H9 (cell line): Measurements from ENCODE around the gene POLR2L. TPM values are rescaled to one million over a fixed set of nuclear protein-coding genes. Genes with fewer than 3 reads are reported as not detected.
A peak's percentile ranks its signal among the peaks of the same experiment; 100 is the strongest.

Experiments
- DNase-seq: peaks from one replicate; pipeline ENCODE4 v3.0.0-alpha.2; 2017
- H2AFZ ChIP-seq: one replicate; pipeline ENCODE4 v1.6.1; 2013; ENCODE audit warnings: mild to moderate bottlenecking, low read length, control low read depth, moderate library complexity
- H2AK5ac ChIP-seq: 2 replicates; pipeline ENCODE4 v1.6.1; 2013; ENCODE audit warnings: low read length, control low read depth, mixed read lengths; ENCODE audit not compliant: insufficient read length
- H2BK120ac ChIP-seq: one replicate; pipeline ENCODE4 v1.6.1; 2013; ENCODE audit warnings: low read depth, mild to moderate bottlenecking, low read length, control low read depth, inconsistent platforms; ENCODE audit not compliant: poor library complexity, severe bottlenecking
- H2BK12ac ChIP-seq: 2 replicates; pipeline ENCODE4 v1.6.1; 2013; ENCODE audit warnings: low read length, control low read depth, mixed read lengths, low read depth; ENCODE audit not compliant: insufficient read length
- H2BK15ac ChIP-seq: 2 replicates; pipeline ENCODE4 v1.6.1; 2013; ENCODE audit warnings: low read depth, low read length, control low read depth
- H2BK20ac ChIP-seq: one replicate; pipeline ENCODE4 v1.6.1; 2013; ENCODE audit warnings: low read depth, mild to moderate bottlenecking, low read length, control low read depth, inconsistent platforms; ENCODE audit not compliant: poor library complexity, severe bottlenecking
- H2BK5ac ChIP-seq: 2 replicates; pipeline ENCODE4 v1.6.1; 2013; ENCODE audit warnings: low read length, control low read depth, mixed read lengths; ENCODE audit not compliant: insufficient read length
- H3K14ac ChIP-seq: 2 replicates; pipeline ENCODE4 v1.6.1; 2013; ENCODE audit warnings: low read length, control low read depth; ENCODE audit not compliant: insufficient read depth
- H3K18ac ChIP-seq: 2 replicates; pipeline ENCODE4 v1.6.1; 2013; ENCODE audit warnings: low read depth, mild to moderate bottlenecking, mixed read lengths, low read length, control low read depth; ENCODE audit not compliant: insufficient read length
- H3K23ac ChIP-seq: 2 replicates; pipeline ENCODE4 v1.6.1; 2013; ENCODE audit warnings: low read length, control low read depth, mixed read lengths, low read depth; ENCODE audit not compliant: insufficient read length
- H3K23me2 ChIP-seq: 2 replicates; pipeline ENCODE4 v1.6.1; 2013; ENCODE audit warnings: low read depth, mild to moderate bottlenecking, mixed read lengths, low read length, control low read depth; ENCODE audit not compliant: insufficient read length, poor library complexity, severe bottlenecking
- H3K27ac ChIP-seq: 2 replicates; pipeline ENCODE4 v1.5.1; 2013; ENCODE audit warnings: low read length, control low read depth, mixed read lengths, low read depth; ENCODE audit not compliant: insufficient read length
- H3K27me3 ChIP-seq: 2 replicates; pipeline ENCODE4 v1.6.1; 2013; ENCODE audit warnings: low read length, control low read depth, inconsistent platforms; ENCODE audit not compliant: insufficient read depth
- H3K4ac ChIP-seq: 2 replicates; pipeline ENCODE4 v1.6.1; 2013; ENCODE audit warnings: low read depth, mild to moderate bottlenecking, control low read depth, inconsistent platforms, low read length, moderate library complexity
- H3K4me1 ChIP-seq: 2 replicates; pipeline ENCODE4 v1.6.1; 2013; ENCODE audit warnings: low read length, control low read depth, inconsistent platforms; ENCODE audit not compliant: insufficient read depth
- H3K4me2 ChIP-seq: 2 replicates; pipeline ENCODE4 v1.6.1; 2013; ENCODE audit warnings: low read length, control low read depth, mixed read lengths; ENCODE audit not compliant: insufficient read length, insufficient read depth
- H3K56ac ChIP-seq: 2 replicates; pipeline ENCODE4 v1.6.1; 2013; ENCODE audit warnings: low read depth, mild to moderate bottlenecking, mixed read lengths, low read length, control low read depth; ENCODE audit not compliant: insufficient read length
- H3K79me1 ChIP-seq: 2 replicates; pipeline ENCODE4 v1.6.1; 2013; ENCODE audit warnings: low read depth, mild to moderate bottlenecking, moderate library complexity, low read length, control low read depth, inconsistent platforms; ENCODE audit not compliant: insufficient read depth, poor library complexity, severe bottlenecking
- H3K79me2 ChIP-seq: 2 replicates; pipeline ENCODE4 v1.6.1; 2013; ENCODE audit warnings: low read length, control low read depth, inconsistent platforms; ENCODE audit not compliant: insufficient read depth
- H3K9ac ChIP-seq: 2 replicates; pipeline ENCODE4 v1.6.1; 2013; ENCODE audit warnings: low read length, control low read depth, mixed read lengths; ENCODE audit not compliant: insufficient read length; ENCODE audit errors: extremely low read depth
- H3K9me3 ChIP-seq: one replicate; pipeline ENCODE4 v1.6.1; 2013; ENCODE audit warnings: low read depth, low read length, inconsistent platforms; ENCODE audit not compliant: control insufficient read depth
- H3T11ph ChIP-seq: one replicate; pipeline ENCODE4 v1.6.1; 2013; ENCODE audit warnings: mild to moderate bottlenecking, low read length, control low read depth, inconsistent platforms
- H4K20me1 ChIP-seq: one replicate; pipeline ENCODE4 v1.6.1; 2013; ENCODE audit not compliant: control insufficient read depth, insufficient read length, insufficient read depth
- H4K5ac ChIP-seq: 2 replicates; pipeline ENCODE4 v1.6.1; 2013; ENCODE audit warnings: low read depth, mild to moderate bottlenecking, mixed read lengths, low read length, control low read depth; ENCODE audit not compliant: insufficient read length
- H4K8ac ChIP-seq: replicated peaks from 2 replicates; pipeline ENCODE4 v1.6.1; 2013; ENCODE audit warnings: low read length, control low read depth, mixed read lengths, low read depth; ENCODE audit not compliant: insufficient read length
- H4K91ac ChIP-seq: 2 replicates; pipeline ENCODE4 v1.6.1; 2013; ENCODE audit warnings: low read depth, mild to moderate bottlenecking, moderate library complexity, mixed read lengths, low read length, control low read depth; ENCODE audit not compliant: insufficient read length
- H3K27ac Mint-ChIP-seq, 3 experiments: 2 replicates in 2 of 3; 3 replicates in 1 of 3; pipeline ENCODE4 v1.8.0; 2020 to 2021; ENCODE audit warnings: mixed read lengths in 3 of 3, mild to moderate bottlenecking in 1 of 3, moderate library complexity in 1 of 3
- H3K27me3 Mint-ChIP-seq: 2 replicates; pipeline ENCODE4 v1.8.0; 2021; ENCODE audit warnings: low read depth, mild to moderate bottlenecking, moderate library complexity, mixed read lengths
- H3K36me3 Mint-ChIP-seq, 3 experiments: 2 replicates in 2 of 3; 3 replicates in 1 of 3; pipeline ENCODE4 v1.8.0; 2020 to 2021; ENCODE audit warnings: low read depth in 3 of 3, mixed read lengths in 3 of 3; ENCODE audit not compliant: insufficient read depth in 1 of 3
- H3K4me1 Mint-ChIP-seq, 2 experiments: 2 replicates each; pipeline ENCODE4 v1.8.0; 2020; ENCODE audit warnings: mixed read lengths in 2 of 2
- H3K4me3 Mint-ChIP-seq, 2 experiments: 2 replicates in 1 of 2; 3 replicates in 1 of 2; pipeline ENCODE4 v1.8.0; 2020 to 2021; ENCODE audit warnings: mild to moderate bottlenecking in 2 of 2, mixed read lengths in 2 of 2, moderate library complexity in 1 of 2
- H3K9me3 Mint-ChIP-seq, 2 experiments: 2 replicates in 1 of 2; 3 replicates in 1 of 2; pipeline ENCODE4 v1.8.0; 2020; ENCODE audit warnings: mild to moderate bottlenecking in 2 of 2, mixed read lengths in 2 of 2, moderate library complexity in 1 of 2
- CTCF ChIP-seq: fragments of 200-600 bp; sonication (generic); conservative IDR thresholded peaks from 3 replicates; pipeline ENCODE4 v1.8.0; 2021; ENCODE audit warnings: antibody characterized with exemption, mild to moderate bottlenecking
- WGBS: extraction: QIAGEN DNeasy Blood & Tissue Kit; methylation state at CpG from one replicate; pipeline ENCODE4 v1.1.7; 2013; ENCODE audit warnings: missing lambda C conversion rate, low lambda C conversion rate, mixed read lengths; ENCODE audit not compliant: insufficient read length; ENCODE audit errors: extremely low coverage; 5-methylcytosine and 5-hydroxymethylcytosine counted together
- total RNA-seq: library from RNA; stranded (reverse); gene quantifications from 2 replicates; pipeline ENCODE4 v1.2.1, GENCODE V29; 2021

The POLR2L gene
- total RNA-seq, 1 experiment from 2014 or later, result 135 TPM

- H4K91ac ChIP-seq, result no peak within 1 kb of the TSS
- H2BK120ac ChIP-seq, result no peak within 1 kb of the TSS
- H3K4me1 ChIP-seq, result no peaks in the 10 kb centered on the region; the same call in 1 of the 2 replicates
- no peak within 1 kb of the TSS for H2AK5ac ChIP-seq
- no peaks in the 10 kb centered on the region for H3K79me1 ChIP-seq
- H3K23me2 ChIP-seq, result peaks cover 4% of the 10 kb centered on the region
- H2BK15ac ChIP-seq, result no peak within 1 kb of the TSS
- H3K4ac ChIP-seq, result no peak within 1 kb of the TSS
- no peak within 1 kb of the TSS for H4K8ac ChIP-seq
- H2AFZ ChIP-seq, result no peak within 1 kb of the TSS
- Mint-ChIP-seq H3K4me3 (peak within 1 kb of the TSS in 1 of 2 experiments; percentile 55; a peak in 3 of 5 replicates), H3K36me3 (peaks cover 0 to 16% (median 3%) of the 10 kb centered on the region in 3 experiments; a peak in 3 of 7 replicates), H3K9me3 (no peaks in the 10 kb centered on the region), H3K4me1 (peaks cover 7 to 30% of the 10 kb centered on the region in 2 experiments; a peak in 3 of 4 replicates), H3K27ac (no peak within 1 kb of the TSS), H3K27me3 (peaks cover 4% of the 10 kb centered on the region; the same call in 1 of the 2 replicates)
- no peaks in the 10 kb centered on the region for H3K9me3 ChIP-seq
- WGBS, result no CpG with 5 or more reads among the region's 44 CpGs
- no peak for TF ChIP-seq CTCF
- DNase-seq, result no peak
- H3K18ac ChIP-seq, result no peak within 1 kb of the TSS
- H3K27me3 ChIP-seq, result no peaks in the 10 kb centered on the region
- H2BK12ac ChIP-seq, result no peak within 1 kb of the TSS
- no peak within 1 kb of the TSS for H3K9ac ChIP-seq
- H3T11ph ChIP-seq, result no peak within 1 kb of the TSS
- H2BK5ac ChIP-seq, result no peak within 1 kb of the TSS
- H3K23ac ChIP-seq, result no peak within 1 kb of the TSS
- no peak within 1 kb of the TSS for H2BK20ac ChIP-seq
- H3K4me2 ChIP-seq, result no peak within 1 kb of the TSS
- no peaks in the 10 kb centered on the region for H4K20me1 ChIP-seq
- H3K14ac ChIP-seq, result no peak within 1 kb of the TSS; the same call in 1 of the 2 replicates
- H3K79me2 ChIP-seq, result no peaks in the 10 kb centered on the region
- H3K56ac ChIP-seq, result no peak within 1 kb of the TSS
- H4K5ac ChIP-seq, result no peak within 1 kb of the TSS
- H3K27ac ChIP-seq, result no peak within 1 kb of the TSS
Measured at GRCh38 chr11:789943-790342, 52.4 kb downstream of the POLR2L start, which contains the start of gene CEND1. CEND1 (minus strand) TSS chr11:790090; CDS start chr11:788576, 1,514 bp downstream.

Other genes starting within 250 kb of the POLR2L start
- gene IRF7, start 226.6 kb downstream of the POLR2L start, total RNA-seq, result 9.7 and 9.8 TPM in 2 replicates
- 0.46 TPM in 1 of 2 replicates, not detected in the other for gene CDHR5, start 217.6 kb downstream of the POLR2L start, total RNA-seq
- gene SCT, start 215.3 kb downstream of the POLR2L start, total RNA-seq, result 1.8 and 2.3 TPM in 2 replicates
- gene DRD4, start 205.3 kb downstream of the POLR2L start, total RNA-seq, result 6.2 and 6.8 TPM in 2 replicates
- gene DEAF1, start 147.3 kb downstream of the POLR2L start, total RNA-seq, result 67.3 and 68.6 TPM in 2 replicates
- 15.3 and 23.6 TPM in 2 replicates for gene TMEM80, start 146.7 kb downstream of the POLR2L start, total RNA-seq
- 92.8 and 101 TPM in 2 replicates for gene EPS8L2, start 136.3 kb downstream of the POLR2L start, total RNA-seq
- 268 and 300 TPM in 2 replicates for gene TALDO1, start 95.1 kb downstream of the POLR2L start, total RNA-seq
- 51.5 and 60.0 TPM in 2 replicates for gene GATD1, start 65.0 kb downstream of the POLR2L start, total RNA-seq
- gene CEND1, start 52.4 kb downstream of the POLR2L start, total RNA-seq, result 0.81 and 0.86 TPM in 2 replicates
- gene SLC25A22, start 44.2 kb downstream of the POLR2L start, total RNA-seq, result 51.9 and 54.6 TPM in 2 replicates
- 25.3 and 26.6 TPM in 2 replicates for gene PIDD1, start 37.3 kb downstream of the POLR2L start, total RNA-seq
- gene RPLP2, start 32.6 kb downstream of the POLR2L start, total RNA-seq, result 2,138 and 2,312 TPM in 2 replicates
- 62.3 and 67.3 TPM in 2 replicates for gene PNPLA2, start 23.6 kb downstream of the POLR2L start, total RNA-seq
- 28.8 and 29.0 TPM in 2 replicates for gene CRACR2B, start 14.6 kb downstream of the POLR2L start, total RNA-seq
- gene CD151, start 9.6 kb downstream of the POLR2L start, total RNA-seq, result 138 and 142 TPM in 2 replicates
- gene TSPAN4, start 323 bp upstream of the POLR2L start, total RNA-seq, result 63.9 and 64.6 TPM in 2 replicates
- 87.2 and 89.4 TPM in 2 replicates for gene CHID1, start 68.3 kb upstream of the POLR2L start, total RNA-seq
- gene AP2A2, start 83.3 kb upstream of the POLR2L start, total RNA-seq, result 51.7 and 53.7 TPM in 2 replicates
- not detected in 2 replicates for gene MUC6, start 194.2 kb upstream of the POLR2L start, total RNA-seq
- not detected in 2 replicates for gene MUC2, start 232.3 kb upstream of the POLR2L start, total RNA-seq